GM19238 (cell line): ENCODE results near the gene TTC4.

Source experiments
- DNase-seq: peaks from one replicate; pipeline ENCODE4 v3.0.0; 2011; ENCODE audit warnings: low spot score; ENCODE audit not compliant: insufficient read length

Gene TTC4

DNA sequence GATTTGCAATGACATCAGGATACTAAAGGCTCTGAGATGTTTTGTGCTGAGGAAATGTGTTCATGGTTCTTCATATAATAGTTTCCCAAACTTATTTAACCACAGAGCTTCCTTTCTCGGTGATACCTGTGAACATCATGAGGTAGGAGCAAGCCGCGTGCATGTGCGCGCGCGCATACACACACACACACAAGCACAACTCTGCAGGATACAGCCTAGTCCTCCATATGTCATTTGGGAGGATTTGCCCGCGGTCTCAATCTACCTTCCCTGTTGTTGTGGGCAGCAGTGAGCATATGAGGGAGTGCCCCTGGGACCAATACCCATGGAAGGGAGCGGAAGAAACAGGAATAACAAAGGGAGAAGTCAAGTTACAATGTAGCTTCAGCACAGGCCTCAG lies 12.2 kb upstream of the TTC4 start:
- DNase-seq: no peak

DNA sequence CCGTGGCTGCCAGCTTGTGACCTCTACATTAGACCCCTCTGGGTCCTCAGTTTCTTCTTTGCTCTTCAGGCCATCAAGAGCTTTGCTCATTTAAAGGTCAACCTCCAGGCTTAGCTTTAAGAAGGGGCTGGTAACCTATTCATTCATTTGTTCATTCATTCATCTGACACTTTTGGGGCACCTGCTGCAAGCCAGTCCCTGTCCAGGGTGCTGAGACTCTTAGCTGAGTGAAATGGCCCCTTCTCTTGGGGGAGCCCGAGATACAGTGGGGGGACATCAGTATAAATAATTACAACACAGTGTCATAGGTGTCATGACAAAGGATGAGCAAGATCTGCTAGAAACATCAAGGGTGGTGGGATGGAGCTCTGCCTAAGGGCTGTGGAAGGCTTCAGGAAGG lies 10.5 kb upstream of the TTC4 start:
- DNase-seq: no peak

DNA sequence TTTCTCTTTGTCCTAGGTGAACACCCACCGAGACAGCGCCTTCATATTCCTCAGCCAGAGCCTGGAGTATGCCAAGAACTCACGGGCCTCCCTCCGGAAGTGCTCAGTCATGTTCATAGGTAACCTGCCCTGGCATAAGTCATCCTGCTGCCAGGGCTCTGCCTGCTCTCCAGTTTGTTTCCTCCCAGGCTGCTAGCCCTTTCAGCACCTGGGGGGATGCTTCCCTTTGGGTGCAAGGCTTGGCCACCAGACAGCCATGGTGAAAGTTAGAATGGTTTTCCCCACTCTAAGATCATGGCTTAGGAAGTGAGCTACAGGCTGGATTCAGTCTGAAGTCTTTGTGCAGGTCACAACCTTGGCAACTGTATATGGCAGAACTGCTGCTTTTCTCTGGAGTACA lies 9.2 kb upstream of the TTC4 start:
- no peak for DNase-seq

DNA sequence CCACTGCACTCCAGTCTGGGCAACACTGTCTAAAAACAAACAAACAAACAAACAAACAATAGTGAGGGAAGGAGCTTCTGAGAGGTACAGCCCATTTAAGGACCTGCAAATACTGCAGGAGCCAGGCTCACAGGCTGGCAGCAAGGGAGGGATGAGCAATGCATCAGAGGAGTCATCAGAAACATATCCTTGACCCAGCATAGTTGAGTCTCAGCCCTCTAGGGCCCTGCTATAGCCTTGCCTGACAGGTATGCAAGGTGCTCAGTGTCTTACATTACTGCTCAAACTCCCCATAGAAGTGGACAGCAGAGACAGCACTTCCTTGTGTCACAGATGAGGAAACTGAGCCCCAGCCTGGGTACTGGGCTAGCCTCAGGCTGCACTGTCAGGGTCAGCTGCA lies 7.3 kb upstream of the TTC4 start:
- no peak for DNase-seq

DNA sequence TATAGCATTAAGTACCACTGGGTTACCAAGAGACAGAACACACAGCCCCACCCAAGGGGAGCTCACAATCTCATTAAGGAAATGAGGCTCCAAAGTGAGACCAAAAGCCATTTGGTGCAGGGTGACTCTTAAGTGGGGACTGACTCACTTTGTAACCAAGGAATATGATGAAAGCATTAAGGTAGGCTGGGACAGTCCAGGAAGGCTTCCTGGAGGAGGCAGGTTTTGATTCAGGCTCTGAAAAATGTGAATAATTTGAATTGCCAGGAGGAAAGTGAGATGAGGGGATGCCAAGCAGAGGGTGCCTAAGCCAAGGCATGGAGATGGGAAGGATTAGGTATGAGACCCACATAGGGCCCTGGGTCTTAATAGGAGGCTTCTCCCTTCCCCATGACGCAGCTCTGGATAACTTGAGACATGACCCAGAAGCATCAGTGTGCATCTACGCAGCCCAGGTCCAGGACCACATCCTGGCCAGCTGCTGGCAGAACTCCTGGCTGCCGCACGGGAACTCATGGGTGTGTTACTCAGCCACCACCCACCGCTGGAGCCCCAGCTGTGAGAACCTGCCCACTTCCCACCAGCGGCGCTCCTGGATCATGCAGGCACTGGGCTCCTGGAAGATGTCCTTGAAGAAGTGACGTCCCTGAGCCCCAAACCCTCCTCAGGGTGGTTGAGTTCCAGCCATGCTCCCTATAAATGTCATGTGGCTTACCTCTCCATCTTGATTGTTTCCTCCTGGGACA lies 5.9 kb upstream of the TTC4 start:
- no peak for DNase-seq

DNA sequence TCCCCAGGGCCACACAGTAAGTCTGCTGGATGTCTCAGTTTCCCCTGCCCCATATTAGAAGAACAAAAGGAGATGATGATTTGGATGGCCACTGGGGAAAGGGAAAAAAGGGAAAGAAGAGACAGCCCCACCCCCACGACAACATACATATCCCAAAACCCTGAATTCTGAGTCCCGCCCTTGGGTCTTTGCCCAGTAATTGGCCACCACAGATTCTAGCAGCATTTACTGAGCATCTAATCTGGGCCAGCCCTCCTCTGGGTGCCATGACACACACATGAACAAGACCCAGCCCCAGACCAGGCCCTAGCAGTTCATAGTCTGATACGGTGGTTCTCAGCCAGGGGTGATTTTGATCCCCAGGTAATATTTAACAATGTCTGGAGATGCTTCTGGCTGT lies 5.2 kb upstream of the TTC4 start:
- no peak for DNase-seq

DNA sequence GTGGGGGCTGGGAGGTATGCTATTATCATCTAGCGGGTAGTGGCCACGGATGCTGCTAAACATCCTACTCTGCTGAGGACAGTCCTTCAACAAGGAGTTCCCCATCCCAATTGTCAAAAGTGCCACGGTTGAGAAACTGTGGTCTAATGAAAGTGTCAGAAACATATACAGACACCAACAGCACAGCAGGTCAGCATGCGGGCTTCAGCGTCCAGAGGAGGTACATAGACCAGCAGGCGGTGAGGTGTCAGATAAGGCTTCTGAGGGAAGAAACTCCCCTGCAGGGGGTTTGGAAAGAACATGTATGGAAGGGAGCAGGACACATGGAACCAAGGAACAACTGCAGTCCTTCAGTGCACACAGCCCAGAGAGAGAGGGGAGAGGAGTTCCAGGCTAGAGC lies 4.8 kb upstream of the TTC4 start:
- DNase-seq: no peak

DNA sequence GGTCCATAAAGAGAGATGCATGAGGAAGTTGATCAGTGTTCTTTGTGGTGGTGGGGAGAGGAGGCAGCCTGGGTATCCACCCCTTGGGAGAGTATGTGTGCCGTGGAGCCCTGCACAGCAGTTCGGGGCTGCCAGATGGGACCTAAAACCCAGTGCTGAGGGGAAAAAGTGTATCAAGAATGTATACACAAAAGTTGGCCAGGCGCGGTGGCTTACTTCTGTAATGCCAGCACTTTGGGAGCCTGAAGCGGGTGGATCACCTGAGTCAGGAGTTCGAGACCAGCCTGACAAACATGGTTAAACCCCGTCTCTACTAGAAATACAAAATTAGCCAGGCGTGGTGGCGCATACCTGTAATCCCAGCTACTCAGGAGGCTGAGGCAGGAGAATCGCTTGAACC lies 4.1 kb upstream of the TTC4 start:
- no peak for DNase-seq

DNA sequence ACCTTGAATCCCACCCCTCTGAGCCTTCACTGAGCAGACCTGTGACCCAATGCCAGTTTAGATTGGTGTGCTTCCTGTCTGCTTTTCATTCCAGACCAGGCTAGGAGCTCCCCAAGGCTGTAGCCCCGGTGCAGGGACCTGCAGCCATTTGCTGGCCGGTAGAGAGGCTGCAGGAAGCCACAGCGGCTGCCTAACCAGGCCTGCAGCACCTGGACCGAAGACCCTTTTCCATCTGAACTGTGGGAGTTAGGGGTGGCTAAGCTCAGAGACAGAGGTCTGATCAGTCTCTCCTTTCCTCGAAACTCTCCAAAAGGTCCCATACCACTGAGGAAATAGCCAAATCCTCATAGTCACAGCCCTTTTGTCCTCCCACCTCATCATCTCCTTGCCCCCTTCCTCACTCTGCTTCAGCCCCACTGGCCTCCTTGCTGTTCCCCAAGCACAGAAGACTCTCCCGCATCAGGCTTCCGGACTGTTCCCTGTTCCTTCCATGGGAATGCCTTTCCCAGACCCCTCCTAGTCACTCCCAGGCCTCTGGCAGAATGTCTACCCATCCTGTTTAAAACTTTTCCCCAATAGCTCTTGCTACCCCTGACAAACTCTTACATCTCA lies 674 bp upstream of the TTC4 start:
- no peak for DNase-seq

DNA sequence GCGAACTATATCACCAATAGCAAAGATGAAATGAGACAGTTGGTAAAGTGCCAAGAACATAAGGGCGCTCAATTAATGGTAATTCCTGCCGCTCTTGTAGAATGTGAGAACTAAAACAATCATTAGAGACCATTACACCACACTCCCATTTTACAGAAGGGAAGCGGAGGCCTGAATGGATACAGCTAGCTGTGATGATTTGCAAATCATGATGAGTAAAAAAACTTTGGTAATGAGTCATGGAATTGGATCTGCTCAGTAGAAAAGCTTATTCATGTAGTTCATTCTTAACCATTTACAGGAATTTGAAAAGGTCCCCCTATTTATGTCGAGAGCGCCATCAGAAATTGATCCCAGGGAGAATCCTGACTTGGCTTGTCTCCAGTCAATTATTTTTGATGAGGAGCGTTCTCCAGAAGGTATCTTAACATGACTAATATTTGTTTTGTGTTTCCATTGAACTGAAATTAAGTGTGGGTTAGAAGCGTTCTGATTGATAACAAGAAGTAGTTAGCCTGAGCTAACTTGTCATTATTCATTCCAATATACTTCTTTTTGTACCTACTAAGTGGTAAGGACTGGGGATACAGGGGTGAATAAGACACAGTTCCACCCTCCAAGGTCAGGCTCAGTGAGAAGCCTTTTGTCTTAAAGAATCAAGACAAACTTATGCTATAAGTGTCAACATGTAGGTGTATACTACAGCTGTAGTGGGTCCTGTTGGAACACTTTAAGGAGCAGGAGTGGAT lies 812 bp downstream of the TTC4 start:
- no peak for DNase-seq

DNA sequence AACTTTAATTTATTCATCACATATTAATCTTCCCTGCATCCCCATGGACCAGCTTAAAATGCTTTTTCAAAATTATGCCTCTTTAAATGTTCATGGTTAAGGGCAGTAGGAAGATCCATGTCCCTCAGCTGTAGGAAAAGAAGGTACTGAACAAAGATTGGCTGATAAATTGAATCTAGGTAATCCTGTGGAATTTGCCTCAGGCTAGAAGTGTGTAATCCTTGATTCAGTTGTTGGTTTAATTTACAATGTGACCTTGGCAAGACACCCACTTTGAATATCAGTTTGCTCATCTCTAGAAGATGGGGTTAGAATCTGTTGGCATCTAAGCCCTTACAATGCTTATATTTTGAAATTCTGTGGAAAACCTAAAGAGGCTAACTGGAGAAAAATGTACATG lies 6.1 kb downstream of the TTC4 start:
- DNase-seq: no peak

DNA sequence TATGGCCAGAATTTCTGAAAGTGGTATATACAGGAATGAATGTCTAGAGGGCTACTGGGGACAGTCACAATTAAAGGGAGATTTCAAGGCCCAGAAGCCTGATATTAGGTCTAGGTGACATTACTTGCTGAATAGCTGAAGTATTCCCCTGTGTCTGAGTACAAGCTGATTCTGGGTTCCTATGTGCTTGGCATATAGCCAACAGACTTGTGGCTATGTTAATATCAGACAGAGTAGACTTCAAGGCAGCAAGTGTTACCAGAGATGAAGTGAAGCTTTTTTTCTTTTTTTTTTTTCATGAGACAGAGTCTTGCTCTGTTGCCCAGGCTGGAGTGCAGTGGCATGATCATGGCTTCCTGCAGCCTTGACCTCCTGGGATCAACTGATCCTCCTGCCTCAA lies 8.3 kb downstream of the TTC4 start:
- no peak for DNase-seq

DNA sequence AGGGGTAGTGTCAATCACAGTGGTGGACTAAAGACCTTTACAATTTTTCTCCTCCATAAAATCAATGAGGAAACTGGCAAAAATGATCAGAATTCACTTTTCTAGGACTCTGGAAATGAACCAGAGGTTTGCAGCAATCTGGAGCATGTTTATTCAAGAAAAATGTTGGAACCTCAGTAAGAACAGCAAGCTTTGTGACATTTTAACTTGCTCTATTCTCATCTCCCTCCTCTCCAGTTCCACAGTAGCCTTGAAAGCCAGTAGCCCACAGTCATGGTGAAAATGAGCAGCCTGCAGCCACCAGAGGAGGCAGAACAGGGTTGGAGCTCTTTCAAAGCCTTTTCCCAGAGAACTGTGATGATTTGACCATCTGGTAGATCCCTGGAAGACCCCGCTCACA lies 9.1 kb downstream of the TTC4 start:
- no peak for DNase-seq

DNA sequence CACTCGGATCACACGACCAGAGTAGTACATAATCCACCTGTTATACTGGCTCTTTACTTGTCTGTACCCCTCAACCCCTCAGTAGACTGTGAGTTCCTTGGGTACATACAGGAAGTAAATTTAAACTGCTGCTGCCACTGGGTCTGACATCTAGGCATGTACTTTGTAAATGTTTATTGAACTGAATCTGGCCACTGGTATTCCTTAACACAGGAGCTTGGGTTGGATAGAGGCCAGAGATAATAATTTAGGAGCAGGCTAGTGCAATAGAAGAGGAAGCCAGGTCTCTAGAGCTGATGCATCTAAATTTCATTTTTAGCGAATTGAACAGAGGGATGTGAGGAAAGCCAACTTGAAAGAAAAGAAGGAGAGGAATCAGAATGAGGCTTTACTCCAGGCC lies 12.4 kb downstream of the TTC4 start:
- no peak for DNase-seq

DNA sequence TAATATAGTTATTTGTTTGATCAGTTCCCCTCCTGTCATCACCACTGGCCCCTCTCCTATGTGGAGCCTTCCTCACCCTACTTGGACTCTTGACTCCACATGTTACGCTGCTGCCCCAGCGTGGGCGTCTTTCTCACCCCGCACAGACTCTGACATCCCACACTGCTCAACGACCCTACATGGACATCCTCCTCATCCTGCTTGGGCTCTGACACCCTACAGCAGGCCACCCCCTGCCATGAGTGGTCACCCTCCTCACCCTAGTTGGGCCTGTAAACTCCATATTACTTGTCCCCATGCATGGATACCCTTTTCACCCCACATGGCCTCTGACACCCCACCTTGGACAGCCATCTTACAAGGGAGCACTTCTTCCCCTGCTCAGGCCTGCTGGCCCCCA lies 21.0 kb downstream of the TTC4 start:
- no peak for DNase-seq

DNA sequence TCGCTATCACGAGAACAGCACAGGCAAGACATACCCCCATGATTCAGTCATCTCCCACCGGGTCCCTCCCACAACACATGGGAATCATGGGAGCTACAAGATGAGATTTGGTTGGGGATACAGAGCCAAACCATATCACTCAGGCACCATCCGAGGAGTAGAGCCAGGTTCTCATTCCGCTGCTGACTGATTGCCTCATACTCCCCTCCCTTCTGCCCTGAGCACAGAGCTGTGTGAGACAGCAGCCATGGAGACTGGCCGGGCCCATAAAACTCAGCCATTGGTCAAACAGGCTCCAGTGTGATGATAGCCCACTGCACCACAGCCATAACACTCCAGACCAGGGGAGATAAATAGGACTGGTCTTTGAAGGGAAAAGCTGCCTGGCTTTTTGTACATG lies 22.6 kb downstream of the TTC4 start:
- no peak for DNase-seq

DNA sequence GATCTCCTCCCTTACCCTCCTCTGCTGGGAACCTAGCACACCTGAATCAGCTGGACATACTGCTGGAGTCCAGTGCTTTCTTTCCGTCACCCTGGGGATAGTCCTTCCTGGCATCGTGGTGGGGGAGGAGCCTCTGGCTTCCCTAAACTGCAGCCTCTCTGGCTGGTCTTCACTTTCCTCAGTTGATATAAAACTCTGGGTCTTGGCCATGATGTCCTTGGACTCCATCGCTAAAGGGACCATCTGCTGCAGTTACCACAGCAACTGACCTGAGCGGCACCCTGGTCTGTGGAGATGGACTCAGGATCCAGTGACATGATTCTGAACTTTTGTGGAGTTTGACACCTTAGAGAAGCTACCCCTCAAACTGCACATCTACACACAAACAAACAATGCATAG lies 25.9 kb downstream of the TTC4 start:
- no peak for DNase-seq

DNA sequence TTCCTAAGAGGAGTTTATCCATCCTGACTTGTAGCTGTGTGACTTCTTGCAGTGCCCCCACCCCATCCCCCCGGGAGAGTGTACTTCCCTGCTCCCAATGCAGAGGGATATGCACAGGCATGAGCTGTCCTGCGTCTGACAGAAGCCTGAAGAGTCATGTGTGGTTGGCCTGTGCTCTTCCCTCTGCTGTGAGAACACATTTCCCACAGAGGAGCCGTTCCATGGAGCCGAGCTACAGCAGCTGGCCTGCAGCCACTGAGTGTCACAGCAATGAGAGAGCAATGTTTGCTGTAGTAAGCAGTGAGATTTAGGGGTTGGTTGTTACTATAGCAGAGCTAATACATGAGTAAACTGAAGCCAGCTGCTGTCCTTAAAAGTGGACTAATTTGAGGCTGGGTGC lies 26.6 kb downstream of the TTC4 start:
- no peak for DNase-seq

DNA sequence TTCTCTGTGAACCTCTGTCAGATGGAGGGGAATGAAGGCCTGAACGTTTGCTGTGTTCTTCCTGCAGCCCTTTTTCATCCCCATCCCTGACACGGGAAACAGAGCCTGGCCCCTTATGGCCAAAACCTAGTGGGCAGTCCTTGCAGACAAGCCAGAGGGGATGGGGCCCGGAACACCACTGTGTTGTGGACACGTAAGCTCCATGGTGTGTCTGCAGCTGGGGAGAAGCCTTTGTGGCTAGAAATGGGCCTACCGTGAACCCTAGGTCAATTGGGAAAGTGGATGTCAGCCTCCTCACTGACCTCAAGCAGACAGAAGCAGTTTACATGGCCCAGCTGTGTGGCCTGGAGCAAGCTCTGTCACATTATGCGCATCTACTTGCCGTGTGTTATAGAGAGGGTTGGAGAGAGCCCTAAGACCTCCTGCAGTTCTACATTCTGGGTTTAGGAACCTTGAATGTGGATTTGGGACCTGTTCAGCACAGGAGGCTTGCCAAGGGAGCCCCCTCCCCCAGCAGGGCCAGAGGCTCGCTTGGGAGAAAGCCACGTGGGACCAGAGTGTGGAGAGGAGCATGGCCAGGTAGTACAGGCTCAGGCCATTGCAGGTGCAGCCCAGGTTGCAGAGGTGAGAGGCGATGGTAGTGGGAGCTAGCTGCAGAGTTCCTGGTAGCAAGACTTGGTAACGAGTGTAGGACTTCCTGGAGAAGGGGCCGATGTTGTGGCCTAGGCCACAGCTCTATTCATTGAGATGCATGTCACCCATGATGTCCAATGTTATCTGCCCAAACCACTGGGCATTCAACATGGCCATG lies 28.0 kb downstream of the TTC4 start:
- DNase-seq: no peak

DNA sequence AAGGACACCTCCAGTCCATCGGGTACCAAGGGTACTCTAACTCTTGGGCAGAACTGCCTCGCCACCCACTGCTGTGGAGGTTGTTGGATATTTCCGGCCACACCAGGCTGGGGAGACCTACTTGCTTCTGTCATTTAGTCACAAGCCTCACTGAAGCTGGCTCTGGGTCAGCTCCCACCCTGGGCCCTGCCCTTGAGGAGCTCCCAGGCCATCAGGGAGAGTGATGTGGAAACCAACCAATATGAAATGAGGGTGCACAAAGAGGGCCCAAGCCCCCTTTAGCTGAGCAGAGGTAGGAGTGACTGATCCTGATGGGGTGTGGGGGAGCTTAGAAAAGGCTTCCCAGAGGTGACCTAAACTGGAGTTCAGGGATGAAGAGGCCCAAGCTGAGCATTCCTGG lies 29.0 kb downstream of the TTC4 start:
- DNase-seq: no peak

DNA sequence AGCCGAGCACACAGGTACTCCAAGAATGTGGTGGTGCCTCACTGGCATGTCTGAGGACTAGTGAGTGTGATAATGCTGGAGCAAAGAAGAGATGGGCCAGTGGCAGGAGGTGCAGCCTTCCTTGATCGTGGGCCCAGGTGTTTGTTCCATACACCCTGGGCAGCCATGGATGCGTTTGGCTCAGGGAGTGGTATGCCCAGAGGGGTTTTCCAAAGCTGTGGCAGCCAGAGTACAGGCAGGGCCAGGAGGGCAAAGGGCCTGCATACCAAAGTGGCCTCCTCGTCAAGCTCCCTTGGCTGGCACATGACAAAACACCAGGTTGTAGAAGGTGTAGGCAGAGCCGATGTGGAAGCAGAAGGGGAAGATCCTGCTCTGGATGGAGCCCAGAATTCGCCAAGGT lies 29.6 kb downstream of the TTC4 start:
- DNase-seq: no peak

DNA sequence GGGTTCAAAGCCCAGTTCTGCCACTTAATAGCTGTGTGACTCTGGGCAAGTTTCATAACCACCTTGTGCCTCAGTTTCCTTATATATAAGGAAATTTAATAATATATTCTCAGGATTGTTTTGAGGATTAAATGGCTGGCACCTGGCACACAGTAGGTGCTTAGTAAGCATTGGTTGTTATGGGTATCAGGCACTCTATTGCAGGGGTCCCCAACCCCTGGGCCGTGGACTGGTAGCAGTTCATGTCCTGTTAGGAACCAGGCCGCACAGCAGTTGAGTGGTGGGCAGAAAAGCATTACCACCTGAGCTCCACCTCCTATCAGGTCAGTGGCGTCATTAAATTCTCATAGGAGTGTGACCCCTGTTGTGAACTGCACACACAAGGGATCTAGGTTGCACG lies 30.2 kb downstream of the TTC4 start:
- DNase-seq: no peak
